Dermis blood vessel endothelial cell (primary cell): ENCODE data around the gene LAMA4. TPM values are rescaled to one million over a fixed set of nuclear protein-coding genes. Genes with fewer than 3 reads are reported as not detected.

ENCODE experiments used
- DNase-seq: peaks from one replicate; pipeline ENCODE4 v3.0.0; 2010
- total RNA-seq: library from RNA; depleted of rRNA; stranded (reverse); fragments of >200 nt; gene quantifications from 2 replicates; pipeline ENCODE4 v1.2.3, GENCODE V29; 2014

Gene LAMA4
- total RNA-seq, 1 donor from 2014 or later = 842 TPM

GRCh38 chr6:112085286-112086065 lies 168.9 kb downstream of the LAMA4 start:
- DNase-seq = no peak

GRCh38 chr6:112081569-112081968 lies 172.8 kb downstream of the LAMA4 start:
- no peak for DNase-seq

GRCh38 chr6:112066606-112067005 lies 187.8 kb downstream of the LAMA4 start:
- DNase-seq = no peak

GRCh38 chr6:112065426-112065986 lies 188.9 kb downstream of the LAMA4 start:
- no peak for DNase-seq

GRCh38 chr6:112062966-112063365 lies 191.4 kb downstream of the LAMA4 start:
- DNase-seq = no peak

GRCh38 chr6:112061605-112062004 lies 192.8 kb downstream of the LAMA4 start:
- no peak for DNase-seq

Other genes with a start within 250 kb of the LAMA4 start
- gene CCN6, start 200.5 kb downstream of the LAMA4 start, total RNA-seq = not detected in 2 replicates
- 18.4 and 18.9 TPM in 2 replicates for gene TUBE1, start 167.1 kb downstream of the LAMA4 start, total RNA-seq
- 10.4 and 10.5 TPM in 2 replicates for gene FAM229B, start 167.0 kb downstream of the LAMA4 start, total RNA-seq
- gene RFPL4B, start 92.8 kb upstream of the LAMA4 start, total RNA-seq = under 0.01 TPM in 1 of 2 replicates, not detected in the other